CD4-positive, alpha-beta T cell treated with Interleukin-15 for 1 hour (primary cell): Measurements from ENCODE around the gene TRANK1.

ENCODE experiments used
- DNase-seq: peaks from one replicate; pipeline ENCODE4 v3.0.0-alpha.2; 2020

TRANK1 gene

GRCh38 chr3:36833160-36833814 is 111.6 kb downstream of the TRANK1 start:
- DNase-seq, result no peak

DNA sequence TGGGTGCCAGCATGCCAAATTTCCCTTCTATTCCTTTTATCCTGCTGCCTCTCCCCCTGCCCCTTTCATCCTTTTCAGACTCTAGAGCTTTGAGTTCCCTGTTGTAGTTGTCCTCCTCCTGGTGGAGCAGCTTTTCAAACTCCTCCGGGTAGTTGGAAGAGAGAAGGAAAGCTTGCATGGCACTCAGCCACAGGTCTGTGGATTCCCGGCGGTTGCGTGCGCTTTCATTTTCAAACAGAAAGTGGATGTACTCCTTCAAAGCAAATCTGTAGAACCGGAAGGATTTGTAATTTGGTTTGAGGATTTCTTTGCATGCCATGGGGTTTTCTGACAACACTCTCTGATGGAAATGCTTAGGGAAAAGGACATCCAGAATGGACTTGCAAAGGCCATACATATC is 112.4 kb downstream of the TRANK1 start:
- DNase-seq, result no peak

- DNase-seq, result no peak
These were observed 117.7 kb downstream of the TRANK1 start for GRCh38 chr3:36827133-36827532.

GRCh38 chr3:36826240-36826639 is 118.6 kb downstream of the TRANK1 start:
- DNase-seq, result no peak

- no peak for DNase-seq
These were observed 120.4 kb downstream of the TRANK1 start for GRCh38 chr3:36824443-36824842.

DNA sequence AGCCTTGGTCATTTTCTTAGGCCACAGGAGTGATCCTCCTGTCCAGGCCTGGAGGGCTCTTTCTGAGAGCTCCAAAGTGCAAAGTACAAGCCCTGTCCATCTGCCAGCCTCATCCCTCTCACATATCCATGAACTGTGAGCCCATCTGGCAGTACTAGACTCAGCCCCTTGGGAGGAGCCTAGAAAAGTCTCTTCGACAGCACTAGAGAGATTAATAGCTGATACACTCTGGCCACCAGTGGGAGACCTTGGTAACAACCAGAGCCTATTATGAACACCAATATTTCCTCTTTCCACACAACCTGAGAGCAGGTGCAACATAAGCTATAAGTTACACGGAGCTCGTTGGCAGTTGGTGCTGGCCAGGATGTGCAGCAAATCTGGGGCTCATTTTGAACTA is 121.0 kb downstream of the TRANK1 start:
- DNase-seq, result no peak

DNA sequence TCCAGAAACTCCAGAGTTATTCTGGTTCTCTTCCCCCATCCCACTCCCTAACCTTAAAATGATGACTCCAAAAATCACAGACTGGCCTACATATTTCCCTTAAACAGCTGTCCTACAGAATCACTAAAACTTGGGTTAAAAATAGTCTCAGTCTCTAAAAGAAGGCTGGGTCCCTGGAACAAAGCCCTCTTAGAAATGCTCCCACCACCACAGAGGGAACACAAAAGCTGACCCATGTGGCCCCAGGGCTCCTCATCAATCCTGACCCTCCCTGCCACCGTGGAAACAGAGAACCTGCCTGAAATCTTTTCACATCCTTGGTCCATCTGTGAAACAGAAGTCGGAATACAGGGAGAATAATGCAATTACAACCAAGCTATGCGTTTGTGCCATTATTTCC is 124.8 kb downstream of the TRANK1 start:
- no peak for DNase-seq

DNA sequence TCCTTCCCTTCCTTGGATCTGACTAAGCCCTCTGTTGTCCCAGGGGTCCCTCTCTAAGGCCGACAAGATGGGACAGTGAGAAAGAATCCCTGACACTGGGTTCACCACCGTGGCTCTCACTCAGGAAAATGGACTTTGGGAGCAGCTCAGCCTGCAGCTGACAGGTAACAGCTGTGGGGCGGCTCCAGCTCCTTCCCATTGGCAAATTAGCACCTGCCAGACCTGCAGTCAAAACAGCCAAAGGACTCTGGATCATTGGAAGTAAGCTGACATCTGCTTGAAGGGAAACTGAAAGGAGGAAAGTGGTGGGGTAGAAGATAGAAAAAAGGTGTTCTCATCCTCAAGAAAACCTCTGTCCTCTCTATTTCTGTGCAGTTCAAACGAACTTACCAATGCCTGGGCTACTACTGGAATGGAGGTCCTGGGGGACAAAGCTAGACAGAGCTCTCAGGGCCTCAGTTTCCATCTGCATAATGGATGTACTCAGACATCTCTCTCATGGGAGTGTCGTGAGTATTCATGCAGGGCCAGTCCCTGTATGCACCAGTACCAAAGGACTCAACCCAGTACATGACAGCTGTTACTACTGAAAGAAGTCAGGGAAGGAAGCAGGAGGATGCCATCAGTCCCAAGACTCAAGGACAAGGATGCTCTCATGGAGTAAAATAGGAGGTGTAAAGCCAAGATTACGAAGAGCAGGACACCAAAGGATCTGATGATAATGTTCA is 126.9 kb downstream of the TRANK1 start:
- DNase-seq, result no peak

GRCh38 chr3:36815375-36815774 is 129.5 kb downstream of the TRANK1 start:
- no peak for DNase-seq

- DNase-seq, result no peak
These were observed 130.1 kb downstream of the TRANK1 start for GRCh38 chr3:36814776-36815175.

DNA sequence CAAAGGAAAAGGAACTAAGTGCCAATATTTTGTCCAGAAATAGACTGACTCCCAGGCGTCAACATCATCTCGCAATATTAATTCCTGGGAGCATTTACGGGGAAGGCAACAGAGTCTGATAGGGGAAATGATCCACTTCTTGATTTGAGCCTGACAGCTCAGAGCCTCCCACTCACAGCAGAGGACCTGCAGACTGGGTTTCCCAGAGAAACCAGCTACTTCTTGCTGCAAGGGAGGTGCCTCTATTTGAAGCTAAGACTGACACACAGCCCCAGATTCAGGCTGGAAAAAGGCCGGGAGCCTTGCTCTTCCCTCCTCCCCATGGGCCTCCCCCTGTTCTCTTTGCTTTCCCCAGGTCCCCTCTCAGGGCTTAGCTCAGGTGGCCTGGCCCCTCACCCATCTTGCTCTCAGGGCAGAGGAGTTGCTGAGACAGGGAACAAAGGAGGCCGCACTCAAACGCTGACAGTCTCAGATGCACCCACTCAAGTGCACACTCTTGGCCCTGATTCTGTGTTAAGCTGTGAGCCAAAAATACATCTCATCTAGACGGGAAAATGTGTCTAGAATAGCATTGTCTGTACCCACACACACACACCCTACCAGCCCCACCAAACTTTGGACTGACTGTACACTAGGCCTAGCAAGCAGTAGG is 130.7 kb downstream of the TRANK1 start:
- DNase-seq, result no peak

GRCh38 chr3:36813305-36813704 is 131.5 kb downstream of the TRANK1 start:
- no peak for DNase-seq

- DNase-seq, result no peak
These were observed 132.6 kb downstream of the TRANK1 start for GRCh38 chr3:36812240-36812639.

GRCh38 chr3:36811768-36812167 is 133.1 kb downstream of the TRANK1 start:
- no peak for DNase-seq

- DNase-seq, result no peak
These were observed 140.4 kb downstream of the TRANK1 start for GRCh38 chr3:36804295-36805055.

- no peak for DNase-seq
These were observed 141.6 kb downstream of the TRANK1 start for GRCh38 chr3:36803091-36803791.

GRCh38 chr3:36800533-36801116 is 144.2 kb downstream of the TRANK1 start:
- DNase-seq, result no peak

DNA sequence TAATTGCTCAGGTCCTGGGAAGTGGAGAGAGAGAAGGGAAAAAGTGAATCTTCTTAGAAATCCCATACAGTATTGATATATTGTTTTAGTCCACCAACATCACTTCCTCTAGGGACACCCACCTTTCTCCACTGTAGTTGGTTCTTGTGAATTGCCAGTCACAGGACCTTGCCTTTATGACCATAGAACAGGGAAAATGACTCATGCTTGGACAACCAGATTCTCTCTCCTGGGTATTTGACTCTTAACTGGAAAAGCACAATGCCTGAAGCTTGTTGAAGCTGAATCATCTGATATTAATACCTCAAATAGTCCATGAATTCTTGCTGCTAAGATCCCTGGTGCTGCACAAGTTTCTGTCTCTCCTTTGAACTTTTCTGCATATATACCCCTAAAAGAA is 148.0 kb downstream of the TRANK1 start:
- DNase-seq, result no peak

DNA sequence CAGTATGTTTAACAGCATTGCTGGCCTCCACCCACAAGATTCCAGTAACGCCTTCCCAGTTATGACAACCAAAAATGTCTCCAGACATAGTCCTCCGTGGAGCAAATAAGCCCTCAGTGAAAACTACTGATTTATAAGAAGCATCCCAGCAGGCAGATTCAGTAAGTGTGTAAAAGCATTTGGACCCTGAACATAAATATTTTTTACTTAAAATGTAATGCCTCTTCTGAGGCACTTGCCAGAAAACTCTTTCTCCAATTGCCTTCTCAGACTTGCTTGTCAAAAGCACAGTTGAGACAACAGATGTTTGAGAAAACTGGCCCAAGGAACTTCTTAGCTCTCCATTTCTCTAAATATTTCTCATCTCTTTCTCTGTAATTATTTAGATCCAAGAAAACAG is 148.7 kb downstream of the TRANK1 start:
- no peak for DNase-seq

DNA sequence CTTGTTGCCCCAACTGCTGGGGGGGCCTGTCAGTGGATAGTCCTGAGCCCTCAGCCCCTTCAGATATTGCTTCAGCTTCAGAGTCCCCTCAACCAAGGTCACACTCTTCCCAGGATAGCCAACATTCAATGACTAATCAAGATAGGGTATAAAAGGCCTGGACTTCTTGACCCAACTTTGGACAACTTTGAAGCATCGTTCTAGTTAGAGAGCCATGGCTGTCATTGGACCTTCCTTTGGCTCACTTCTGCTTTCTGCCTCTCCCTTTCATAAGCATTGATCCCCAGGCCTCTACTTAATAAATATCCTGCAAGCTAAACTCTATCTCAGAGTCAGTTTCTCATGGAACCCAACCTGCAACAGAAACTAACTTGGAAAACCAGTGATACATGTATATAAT is 149.2 kb downstream of the TRANK1 start:
- DNase-seq, result no peak

DNA sequence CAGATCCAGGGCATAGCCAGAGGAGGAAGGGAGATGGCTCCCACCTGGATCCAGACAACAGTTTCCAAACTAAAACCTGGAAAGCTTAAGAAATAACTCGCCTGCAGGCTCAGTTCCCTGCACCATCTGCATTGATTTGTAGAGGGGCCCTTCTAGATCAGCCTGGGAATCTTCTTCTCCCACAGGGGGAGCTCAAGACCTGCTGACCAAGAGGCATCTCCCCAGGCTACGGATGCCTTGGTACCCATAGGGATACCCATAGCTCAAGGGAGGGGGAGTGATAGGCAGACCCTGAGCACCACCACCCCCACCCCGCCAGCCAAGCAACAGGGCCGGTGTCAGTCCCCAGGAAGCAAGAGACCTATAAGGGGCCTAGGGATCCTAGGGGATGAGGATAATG is 152.5 kb downstream of the TRANK1 start:
- no peak for DNase-seq

- no peak for DNase-seq
These were observed 154.1 kb downstream of the TRANK1 start for GRCh38 chr3:36790765-36791164.
